GM11168 (cell line): ENCODE measurements around the gene PCDHA1.

Experiments used
- in situ Hi-C: fragments of 300-500 bp; cut with MboI; formaldehyde crosslinking; loops from one replicate; pipeline ENCODE4 v1.12.0; 2022; ENCODE audit warnings: low sequenced_read_pairs; ENCODE audit not compliant: unreplicated experiment

The PCDHA1 gene

DNA sequence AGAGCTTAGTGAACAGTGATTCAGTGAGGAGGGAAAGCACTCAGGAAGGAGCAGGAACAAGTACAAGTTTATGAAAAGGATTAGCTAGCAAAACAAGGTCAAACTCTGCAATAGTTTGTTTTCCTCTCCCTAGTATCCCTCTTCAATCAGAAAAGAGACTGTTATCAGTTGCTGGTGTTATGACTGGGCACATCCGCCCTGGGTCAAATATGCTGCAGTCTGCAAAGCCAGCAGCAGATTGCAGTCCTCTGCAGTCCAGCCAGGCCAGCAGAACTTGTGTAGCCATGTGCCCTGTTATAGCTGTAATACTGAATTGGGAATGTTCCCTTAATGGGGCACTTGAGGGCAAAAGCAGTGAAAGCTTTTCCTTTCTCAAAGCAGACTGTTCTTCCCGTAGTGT, 192.3 kb downstream of the PCDHA1 start:
- in situ Hi-C loops = no loop called here

GRCh38 chr5:140978983-140979382, 193.0 kb downstream of the PCDHA1 start:
- in situ Hi-C loops = no loop called here

DNA sequence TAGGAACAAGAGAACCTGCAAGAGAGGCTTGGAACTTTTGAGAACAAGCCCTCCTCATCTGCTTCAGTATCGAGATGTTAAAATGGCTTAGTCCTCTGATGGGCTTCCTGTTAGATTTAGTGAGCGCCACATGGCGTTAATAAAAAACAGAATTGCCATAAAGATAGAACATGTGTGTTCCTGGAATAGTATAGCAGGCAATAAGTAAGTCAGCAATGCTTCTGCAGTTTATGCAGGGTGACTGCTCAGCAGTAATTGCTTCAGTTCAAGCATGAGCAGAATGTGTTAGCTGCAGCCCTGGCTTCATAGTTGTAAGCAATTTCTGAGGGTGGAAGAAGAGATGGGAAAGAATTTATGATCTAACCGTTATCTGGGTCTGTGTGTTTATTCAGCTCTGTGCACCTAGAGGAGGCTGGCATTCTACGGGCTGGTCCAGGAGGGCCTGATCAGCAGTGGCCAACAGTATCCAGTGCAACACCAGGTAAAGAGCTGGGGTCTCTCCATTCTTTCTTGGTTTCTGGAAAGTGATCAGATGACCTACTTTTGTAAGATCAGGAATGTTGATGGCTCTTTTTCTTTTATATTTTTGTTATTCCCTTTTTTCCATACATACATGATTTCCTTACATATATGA, 196.3 kb downstream of the PCDHA1 start:
- in situ Hi-C loops = no loop called here

DNA sequence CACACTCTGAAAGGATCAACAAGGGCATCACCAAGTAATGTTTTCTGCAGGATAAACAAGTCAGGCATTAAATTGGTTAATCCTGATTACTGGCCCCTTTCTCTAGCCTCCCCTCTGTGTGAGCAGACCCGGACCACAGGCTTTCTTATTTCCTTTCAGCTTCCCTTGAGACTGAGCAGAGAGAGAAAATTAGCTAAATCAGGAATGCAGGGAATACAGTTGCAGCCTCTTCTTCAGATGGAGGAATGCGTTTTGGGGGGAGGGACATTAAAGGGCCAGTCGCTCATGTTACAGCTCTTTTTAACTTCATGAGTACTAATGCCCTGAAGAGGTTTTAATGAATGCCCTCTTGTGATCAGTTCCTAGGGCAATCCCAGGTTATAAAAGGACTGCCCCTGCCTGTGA, 200.2 kb downstream of the PCDHA1 start:
- in situ Hi-C loops = no loop called here

DNA sequence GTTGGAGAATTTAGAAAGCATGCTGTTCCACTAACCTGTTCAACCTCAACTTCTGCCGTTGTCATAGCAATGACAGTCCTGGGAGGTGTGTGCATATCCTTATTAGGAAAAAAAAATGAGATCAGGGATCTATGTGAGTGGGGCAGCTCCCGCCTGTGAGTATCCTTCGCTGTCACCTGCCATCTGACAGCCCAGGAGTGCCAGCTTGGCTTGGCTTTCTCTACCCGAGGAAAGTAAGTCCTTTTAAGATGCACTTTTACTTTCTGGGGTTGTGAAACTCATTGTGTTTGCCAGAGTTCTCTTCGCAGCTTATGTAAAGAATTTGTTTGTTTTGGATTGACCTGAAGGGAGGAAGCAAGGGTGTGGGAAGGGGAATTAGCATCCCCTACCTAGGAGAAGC, 202.2 kb downstream of the PCDHA1 start:
- in situ Hi-C loops = no loop called here

- in situ Hi-C loops = no loop called here
Measured at GRCh38 chr5:140988608-140989007, 202.7 kb downstream of the PCDHA1 start.

DNA sequence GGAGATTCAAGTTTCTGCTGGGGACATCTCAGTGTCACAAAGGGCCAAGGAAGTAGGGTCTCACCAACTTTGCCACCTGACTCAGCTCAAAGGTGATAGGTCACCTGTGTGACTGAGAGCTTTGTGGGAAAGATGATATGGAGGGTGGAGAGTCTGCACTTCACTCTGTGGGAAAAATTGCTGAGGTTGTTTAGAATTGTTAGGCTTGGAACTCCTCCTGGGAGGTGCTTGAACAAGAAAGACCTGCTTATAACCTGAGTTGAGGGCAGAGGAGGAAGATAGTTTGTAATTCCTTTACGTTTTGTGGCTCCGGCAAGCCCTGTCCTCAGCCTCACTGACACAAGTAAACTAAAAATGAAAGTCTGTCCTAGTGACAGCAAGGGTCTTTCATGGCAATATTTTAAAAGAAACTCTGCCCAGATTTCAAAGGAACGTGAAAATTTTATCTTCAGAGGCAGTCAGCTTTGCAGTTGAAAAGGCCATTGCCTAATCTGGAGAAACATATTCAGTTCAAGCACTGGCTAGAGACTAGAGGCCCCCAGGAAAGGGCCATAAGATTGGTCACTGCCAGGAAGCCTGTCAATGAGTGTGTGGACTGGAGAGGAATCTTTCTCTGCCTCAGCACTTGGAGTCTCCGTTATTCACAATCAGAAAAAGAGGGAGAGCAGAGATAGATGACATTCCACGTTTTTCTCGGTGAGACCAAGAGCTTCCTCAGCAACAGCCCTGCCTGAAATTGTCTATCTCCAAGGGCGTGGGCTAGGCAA, 203.5 kb downstream of the PCDHA1 start:
- in situ Hi-C loops = no loop called here

DNA sequence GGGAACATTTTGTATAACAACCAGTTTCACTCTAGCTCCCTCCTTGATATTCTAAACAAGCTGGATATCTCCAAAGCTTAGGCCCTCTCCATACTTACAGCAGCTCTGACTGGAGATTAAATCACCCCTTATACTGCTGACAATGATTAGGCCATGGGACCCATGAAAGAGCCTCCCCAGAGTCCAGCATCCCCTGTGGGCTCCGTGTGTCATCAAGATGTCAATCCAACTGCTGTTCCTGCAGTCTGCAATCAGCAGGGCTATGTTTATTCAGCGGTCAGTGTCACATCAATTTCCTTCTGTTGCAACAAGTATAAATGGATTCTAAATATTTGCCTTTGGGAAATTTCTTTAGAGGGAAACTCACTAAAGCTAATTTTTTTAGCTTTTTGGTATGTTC, 206.9 kb downstream of the PCDHA1 start:
- in situ Hi-C loops = no loop called here

DNA sequence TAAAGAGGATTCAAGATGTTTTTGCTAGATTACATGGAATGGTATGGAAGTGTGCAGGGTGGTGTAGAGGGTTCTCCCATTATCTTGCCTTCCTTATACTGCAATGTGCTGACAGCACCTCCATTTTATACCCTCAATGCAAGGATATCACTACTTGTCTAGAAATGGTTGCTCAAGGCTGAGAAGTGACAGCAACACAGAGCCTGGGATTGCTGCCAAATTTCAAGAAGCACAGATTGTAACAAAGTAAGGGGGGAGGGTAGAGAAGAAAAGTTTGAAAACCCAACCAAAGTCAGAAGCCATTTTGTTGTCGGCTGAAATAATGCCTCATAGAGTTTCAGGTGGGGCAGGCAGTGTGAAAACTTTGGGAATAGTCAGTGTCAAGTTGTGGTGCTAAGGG, 210.1 kb downstream of the PCDHA1 start:
- in situ Hi-C loops = no loop called here

DNA sequence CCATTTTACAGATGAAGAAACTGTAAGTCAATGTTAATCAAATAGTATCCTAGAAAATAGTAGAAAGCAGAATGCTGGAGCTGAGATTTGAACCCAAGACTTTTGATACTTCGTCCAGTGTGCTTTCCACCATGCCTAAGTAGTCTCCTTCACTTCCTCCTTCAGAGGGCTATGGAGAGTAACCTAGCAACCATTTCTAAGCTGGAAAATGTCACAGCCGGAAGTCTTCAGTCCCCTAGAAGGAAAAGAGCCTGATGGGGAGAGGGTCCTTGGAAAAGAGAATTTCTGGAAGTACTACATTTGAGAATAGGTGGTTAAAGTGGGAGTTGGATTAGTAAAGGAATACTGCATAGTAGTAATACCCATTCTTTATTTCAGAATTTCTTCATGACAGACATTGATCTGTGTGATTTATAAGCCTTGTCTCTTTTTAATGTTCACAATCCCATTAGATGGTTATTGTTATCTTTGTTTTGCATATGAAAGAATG, 213.0 kb downstream of the PCDHA1 start:
- in situ Hi-C loops = no loop called here

DNA sequence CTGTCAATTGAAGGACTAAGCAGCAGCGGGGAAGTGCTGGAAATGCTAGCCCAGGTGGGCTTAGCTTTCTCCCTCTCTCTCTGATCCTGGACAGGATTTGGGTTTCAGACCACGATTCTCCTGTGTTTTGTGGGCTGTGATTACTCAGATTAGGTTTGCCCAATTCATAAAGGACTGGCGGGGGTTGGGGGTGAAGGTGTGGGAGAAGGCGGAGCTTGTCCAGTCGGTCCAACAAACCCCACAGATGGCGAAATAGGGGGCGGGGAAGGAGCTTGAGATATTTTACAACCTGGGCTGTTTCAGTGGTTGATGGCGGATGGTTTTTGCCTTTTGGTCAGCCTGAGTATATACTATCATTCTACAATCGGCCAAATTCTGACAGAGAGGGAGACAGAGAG, 215.5 kb downstream of the PCDHA1 start:
- in situ Hi-C loops = no loop called here

- in situ Hi-C loops = no loop called here
Measured at GRCh38 chr5:141001844-141002604, 216.1 kb downstream of the PCDHA1 start.

DNA sequence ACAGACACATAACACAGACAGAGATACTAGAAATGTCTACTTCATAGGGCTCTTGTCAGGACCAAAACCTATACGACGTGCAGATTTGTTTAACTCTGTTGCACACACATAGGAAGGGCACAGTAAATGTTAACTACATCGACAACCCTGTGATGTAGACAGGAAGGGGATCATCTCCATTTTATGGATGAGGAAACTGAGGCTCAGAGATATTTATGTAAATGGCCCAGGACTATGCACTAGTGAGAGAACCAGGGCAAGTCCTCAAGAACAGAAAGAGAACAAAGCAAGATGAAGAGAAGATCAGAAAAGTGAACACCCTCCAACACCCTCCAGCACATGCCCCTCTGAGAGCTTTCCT, 216.6 kb downstream of the PCDHA1 start:
- in situ Hi-C loops = no loop called here

- in situ Hi-C loops = no loop called here
Measured at GRCh38 chr5:141003031-141003430, 217.1 kb downstream of the PCDHA1 start.

DNA sequence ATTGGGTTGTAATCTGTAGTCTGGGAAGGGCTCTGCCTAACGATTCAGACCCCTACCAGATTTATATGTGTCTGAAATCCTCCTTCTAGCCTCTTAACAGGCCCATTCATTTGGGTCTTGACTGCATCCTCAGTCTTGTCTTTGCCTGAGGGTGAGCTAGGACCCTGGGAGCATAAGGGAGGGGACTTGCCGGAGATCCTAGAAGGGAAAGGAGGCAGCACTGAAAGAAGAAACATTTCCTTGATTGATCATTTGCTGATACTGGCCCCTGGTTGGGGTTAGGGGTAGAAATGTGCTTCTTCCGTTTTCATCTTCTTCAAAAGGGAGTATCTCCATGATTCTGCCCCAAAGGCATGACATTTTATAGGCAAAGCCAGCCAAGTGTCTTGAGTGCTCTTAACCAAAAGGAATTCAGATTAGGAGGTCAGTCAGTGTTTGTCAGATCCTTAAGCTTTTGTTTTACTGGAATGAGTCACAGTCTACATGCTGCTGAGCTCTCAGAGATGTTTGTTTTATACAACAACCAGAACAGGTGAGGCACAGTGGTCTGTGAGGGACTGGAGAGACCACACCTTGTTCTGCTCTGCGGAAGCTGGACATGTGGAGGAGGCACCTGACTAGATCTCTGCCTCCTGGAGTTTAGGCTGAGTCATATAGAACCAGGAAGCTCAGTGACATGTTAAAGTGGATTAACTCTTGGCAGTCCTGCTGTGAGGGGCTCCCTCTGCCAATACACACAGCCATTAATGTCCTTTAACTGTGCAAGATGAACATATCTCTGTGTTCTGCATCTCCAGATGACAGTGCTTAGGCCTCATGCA, 218.1 kb downstream of the PCDHA1 start:
- in situ Hi-C loops = no loop called here

- in situ Hi-C loops = no loop called here
Measured at GRCh38 chr5:141007791-141008190, 221.9 kb downstream of the PCDHA1 start.

DNA sequence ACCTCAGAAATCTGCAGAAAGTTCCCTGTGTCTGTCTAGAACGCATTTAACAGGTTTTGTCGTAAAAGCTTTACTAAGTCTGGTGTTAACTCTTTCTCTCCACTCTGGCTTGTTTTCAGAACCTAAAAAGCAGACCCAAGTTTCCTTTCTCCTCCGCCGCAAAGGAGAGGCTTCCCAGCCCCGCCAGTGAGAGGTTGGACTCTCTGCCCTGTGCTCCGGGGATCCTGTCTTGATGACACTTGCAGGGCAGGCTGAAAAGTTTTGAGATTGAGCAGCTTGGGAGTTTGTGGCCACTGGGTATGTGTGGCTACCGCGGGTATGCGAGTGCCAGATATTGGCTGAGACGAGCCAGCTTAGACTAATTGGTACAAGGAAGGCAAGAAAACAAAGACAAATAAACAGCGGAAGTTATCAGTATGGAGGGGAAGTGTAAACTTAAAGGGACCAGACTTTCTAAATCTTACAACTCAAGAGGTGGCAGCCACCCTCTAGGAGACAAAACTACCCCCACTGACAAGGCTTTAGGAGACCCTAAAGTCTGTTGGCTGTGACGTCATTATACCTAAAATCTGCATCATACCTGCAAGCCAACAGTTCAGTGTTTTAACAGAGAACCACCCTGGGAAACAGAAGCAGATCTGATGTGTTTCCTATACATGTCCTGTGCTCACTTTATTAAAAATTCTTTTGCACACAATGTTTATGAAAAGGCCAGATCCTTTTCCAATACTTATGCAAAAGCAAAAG, 224.3 kb downstream of the PCDHA1 start:
- in situ Hi-C loops = no loop called here

GRCh38 chr5:141017943-141018342, 232.0 kb downstream of the PCDHA1 start:
- in situ Hi-C loops = no loop called here

- in situ Hi-C loops = no loop called here
Measured at GRCh38 chr5:141022384-141022783, 236.4 kb downstream of the PCDHA1 start.

- in situ Hi-C loops = no loop called here
Measured at GRCh38 chr5:141031006-141031405, 245.1 kb downstream of the PCDHA1 start.
